Spleen (tissue), 7 donors: Measurements from ENCODE around the gene DCUN1D5.

ENCODE experiments used
- POLR2A ChIP-seq, 3 donors: fragments of 450-650 bp; IDR thresholded peaks; one replicate each; pipeline ENCODE4 v1.5.1; 2017; ENCODE audit warnings: antibody characterized with exemption in 3 of 3, mild to moderate bottlenecking in 1 of 3
- POLR2AphosphoS5 ChIP-seq, 3 donors: sonication (generic); formaldehyde crosslinking; IDR thresholded peaks; one replicate each; pipeline ENCODE4 v1.5.1; 2017; ENCODE audit warnings: antibody characterized with exemption in 3 of 3
- TF ChIP-seq, protein P1 (sequence below), 11 experiments: fragments of 200-600 bp in 7 of 11; fragments of 450-650 bp in 4 of 11; sonication (generic) in 4 of 11; IDR thresholded peaks in 8 of 11; conservative IDR thresholded peaks in 3 of 11; 1 replicate in 7 of 11; 2 replicates in 4 of 11; pipeline versions ENCODE4 v1.4.0 to v1.8.0; 2016 to 2021; ENCODE audit warnings: antibody characterized with exemption in 11 of 11, inconsistent platforms in 4 of 11, mild to moderate bottlenecking in 1 of 11
- donor health status: DM: no; HTN: no; CAD: no; lungs with moderate emphysema.
- donor health status: DM: no; HTN: no; CAD: no.
- donor health status: DM: no; HTN: no; CAD: no.

GRCh38 chr11:103125462-103125861 is 33.5 kb upstream of the DCUN1D5 start:
- TF ChIP-seq, protein P1, sequence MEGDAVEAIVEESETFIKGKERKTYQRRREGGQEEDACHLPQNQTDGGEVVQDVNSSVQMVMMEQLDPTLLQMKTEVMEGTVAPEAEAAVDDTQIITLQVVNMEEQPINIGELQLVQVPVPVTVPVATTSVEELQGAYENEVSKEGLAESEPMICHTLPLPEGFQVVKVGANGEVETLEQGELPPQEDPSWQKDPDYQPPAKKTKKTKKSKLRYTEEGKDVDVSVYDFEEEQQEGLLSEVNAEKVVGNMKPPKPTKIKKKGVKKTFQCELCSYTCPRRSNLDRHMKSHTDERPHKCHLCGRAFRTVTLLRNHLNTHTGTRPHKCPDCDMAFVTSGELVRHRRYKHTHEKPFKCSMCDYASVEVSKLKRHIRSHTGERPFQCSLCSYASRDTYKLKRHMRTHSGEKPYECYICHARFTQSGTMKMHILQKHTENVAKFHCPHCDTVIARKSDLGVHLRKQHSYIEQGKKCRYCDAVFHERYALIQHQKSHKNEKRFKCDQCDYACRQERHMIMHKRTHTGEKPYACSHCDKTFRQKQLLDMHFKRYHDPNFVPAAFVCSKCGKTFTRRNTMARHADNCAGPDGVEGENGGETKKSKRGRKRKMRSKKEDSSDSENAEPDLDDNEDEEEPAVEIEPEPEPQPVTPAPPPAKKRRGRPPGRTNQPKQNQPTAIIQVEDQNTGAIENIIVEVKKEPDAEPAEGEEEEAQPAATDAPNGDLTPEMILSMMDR (IDR thresholded peaks at IDR 0.05 in 8 of 11, conservative IDR thresholded peaks at IDR 0.05 in 3 of 11), result no peak
- TF ChIP-seq POLR2A (IDR thresholded peaks at IDR 0.05) (no peak), POLR2AphosphoS5 (IDR thresholded peaks at IDR 0.05) (no peak)
